HL-60 (cell line): ENCODE measurements around the gene PER3.

Experiments used
- DNase-seq, 2 experiments: peaks; one replicate each; pipeline ENCODE4 v3.0.0-alpha.2; 2010 to 2020; ENCODE audit warnings: low read depth in 1 of 2, low spot score in 1 of 2
- H3K27ac ChIP-seq: fragments of 250-450 bp; sonication (Bioruptor Pico); replicated peaks from 2 replicates; pipeline ENCODE4 v1.5.1; 2020; ENCODE audit warnings: mild to moderate bottlenecking, moderate library complexity
- H3K27me3 ChIP-seq: fragments of 250-450 bp; sonication (Bioruptor Pico); 2 replicates; pipeline ENCODE4 v1.5.1; 2021; ENCODE audit warnings: mild to moderate bottlenecking, moderate library complexity; ENCODE audit not compliant: insufficient read depth, poor library complexity, severe bottlenecking
- H3K4me3 ChIP-seq: replicated peaks from 2 replicates; pipeline ENCODE4 v1.5.1; 2011; ENCODE audit warnings: mild to moderate bottlenecking, control low read depth, low read length; ENCODE audit not compliant: insufficient read depth
- CTCF ChIP-seq: IDR thresholded peaks from one replicate; pipeline ENCODE4 v1.5.1; 2011; ENCODE audit warnings: low read length, control low read depth, inconsistent platforms; ENCODE audit not compliant: insufficient read depth
- GABPA ChIP-seq: IDR thresholded peaks from 2 replicates; pipeline ENCODE4 v1.6.1; 2012; ENCODE audit warnings: low read depth
- POLR2AphosphoS5 ChIP-seq: IDR thresholded peaks from 2 replicates; pipeline ENCODE4 v1.6.1; 2012; ENCODE audit warnings: low read depth
- REST ChIP-seq: IDR thresholded peaks from 2 replicates; pipeline ENCODE4 v1.6.1; 2012; ENCODE audit warnings: low read depth; ENCODE audit not compliant: insufficient replicate concordance
- SPI1 ChIP-seq: IDR thresholded peaks from 2 replicates; pipeline ENCODE4 v1.6.1; 2012; ENCODE audit warnings: low read depth, mild to moderate bottlenecking, borderline replicate concordance

Gene PER3

DNA sequence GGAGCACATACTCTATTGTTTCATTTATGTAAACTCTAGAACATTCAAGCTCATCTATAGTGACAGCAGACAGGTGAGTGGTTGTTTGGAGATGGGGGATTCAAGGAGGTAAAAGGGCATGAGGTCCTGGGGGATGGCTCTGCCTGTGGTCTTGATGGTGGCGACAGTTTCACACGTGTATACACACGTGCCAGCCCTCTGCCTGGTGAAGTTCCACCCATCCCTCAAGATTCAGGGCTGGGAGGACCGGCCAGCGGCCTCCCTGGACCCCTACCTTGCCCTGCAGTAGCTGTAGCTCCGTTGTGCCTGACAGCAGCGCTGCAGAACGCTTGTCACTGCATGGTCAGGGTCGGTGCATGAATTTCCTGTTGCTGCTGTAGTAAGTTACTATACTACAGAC, 107.7 kb downstream of the PER3 start:
- Histone ChIP-seq H3K27ac (no peak overlapping the region), H3K27me3 (no peaks in the 10 kb centered on the region), H3K4me3 (no peak overlapping the region)
- DNase-seq = no peak
- TF ChIP-seq GABPA (no peak), CTCF (no peak), SPI1 (no peak)

GRCh38 chr1:7893529-7894180, 109.6 kb downstream of the PER3 start:
- no peak for DNase-seq
- no peak for TF ChIP-seq REST
- no peak for TF ChIP-seq SPI1
- no peak for TF ChIP-seq CTCF
- TF ChIP-seq POLR2AphosphoS5 = no peak
- TF ChIP-seq GABPA = no peak

More at GRCh38 chr1:7893529-7894180, 109.6 kb downstream of the PER3 start:
- no peak overlapping the region for H3K27ac ChIP-seq
- H3K4me3 ChIP-seq = no peak overlapping the region
- no peaks in the 10 kb centered on the region for H3K27me3 ChIP-seq
